IMR-90 (cell line): ENCODE measurements around the gene TTLL4. TPM values are rescaled to one million over a fixed set of nuclear protein-coding genes. Genes with fewer than 3 reads are reported as not detected.
A peak's percentile ranks its signal among the peaks of the same experiment; 100 is the strongest.

Source experiments
- ATAC-seq: fragments of 200-7000 bp; cut with Tn5 transposase; 2 replicates; pipeline ENCODE4 v1.9.1; 2020; ENCODE audit warnings: low read depth, mild to moderate bottlenecking, moderate library complexity
- BruUV-seq: library from RNA; stranded (reverse); fragments of 400-500 nt; replicated peaks from 2 replicates; lab custom pipeline; 2021; lab: Mats Ljungman, UMichigan
- CTCF ChIA-PET: fragments of 300-600 bp; formaldehyde crosslinking; extraction: SDS; loops from one replicate; lab custom pipeline; 2021; ENCODE audit warnings: antibody characterized with exemption; lab: Yijun Ruan, JAX
- POLR2A ChIA-PET: fragments of 300-600 bp; sonication (Branson Sonifier 250); formaldehyde crosslinking; loops from one replicate; lab custom pipeline; 2022; ENCODE audit warnings: antibody characterized with exemption; ENCODE audit not compliant: unreplicated experiment; lab: Charles Lee
- DNase-seq: peaks from one replicate; pipeline ENCODE4 v3.0.0; 2013
- H2AFZ ChIP-seq: replicated peaks from 2 replicates; pipeline ENCODE3; 2013; ENCODE audit warnings: low read length, mild to moderate bottlenecking; ENCODE audit not compliant: poor library complexity
- H2AK5ac ChIP-seq: 2 replicates; pipeline ENCODE4 v1.6.1; 2013; ENCODE audit warnings: low read depth, low read length, inconsistent platforms
- H2AK9ac ChIP-seq: replicated peaks from 2 replicates; pipeline ENCODE3; 2013; ENCODE audit warnings: mild to moderate bottlenecking, low read depth, low read length, moderate library complexity; ENCODE audit not compliant: poor library complexity
- H2BK120ac ChIP-seq: 2 replicates; pipeline ENCODE4 v1.6.1; 2013; ENCODE audit warnings: low read depth, low read length, inconsistent platforms
- H2BK15ac ChIP-seq: 3 replicates; pipeline ENCODE4 v1.6.1; 2013; ENCODE audit warnings: low read depth, low read length, inconsistent platforms
- H2BK20ac ChIP-seq: 2 replicates; pipeline ENCODE4 v1.6.1; 2013; ENCODE audit warnings: low read depth, mild to moderate bottlenecking, inconsistent platforms, low read length, moderate library complexity
- H2BK5ac ChIP-seq: 2 replicates; pipeline ENCODE4 v1.6.1; 2013; ENCODE audit warnings: mild to moderate bottlenecking, low read depth, low read length, inconsistent platforms; ENCODE audit not compliant: poor library complexity, severe bottlenecking
- H3K14ac ChIP-seq: replicated peaks from 2 replicates; pipeline ENCODE4 v1.6.1; 2013; ENCODE audit warnings: low read depth, low read length, inconsistent platforms
- H3K18ac ChIP-seq: 2 replicates; pipeline ENCODE4 v1.6.1; 2013; ENCODE audit warnings: low read depth, low read length, control low read depth
- H3K23ac ChIP-seq: 2 replicates; pipeline ENCODE4 v1.6.1; 2013; ENCODE audit warnings: low read depth, low read length, inconsistent platforms
- H3K27ac ChIP-seq: 2 replicates; pipeline ENCODE4 v1.5.1; 2013; ENCODE audit warnings: mild to moderate bottlenecking, control low read depth, low read length; ENCODE audit not compliant: insufficient read depth
- H3K27me3 ChIP-seq: 2 replicates; pipeline ENCODE4 v1.6.1; 2013; ENCODE audit warnings: low read length; ENCODE audit not compliant: control insufficient read depth, insufficient read depth
- H3K36me3 ChIP-seq: 2 replicates; pipeline ENCODE4 v1.6.1; 2013; ENCODE audit warnings: low read length, mixed read lengths; ENCODE audit not compliant: control insufficient read depth, insufficient read depth
- H3K4ac ChIP-seq: 2 replicates; pipeline ENCODE4 v1.6.1; 2013; ENCODE audit warnings: low read depth, low read length, inconsistent platforms
- H3K4me1 ChIP-seq: 2 replicates; pipeline ENCODE4 v1.6.1; 2013; ENCODE audit warnings: low read length, mixed read lengths; ENCODE audit not compliant: control insufficient read depth, insufficient read depth
- H3K4me2 ChIP-seq: 2 replicates; pipeline ENCODE4 v1.6.1; 2013; ENCODE audit warnings: low read depth, mild to moderate bottlenecking, control low read depth, low read length, moderate library complexity
- H3K4me3 ChIP-seq: 2 replicates; pipeline ENCODE4 v1.5.1; 2013; ENCODE audit warnings: low read depth, mild to moderate bottlenecking, control low read depth, low read length, moderate library complexity; ENCODE audit not compliant: insufficient read depth
- H3K56ac ChIP-seq: 2 replicates; pipeline ENCODE4 v1.6.1; 2013; ENCODE audit warnings: low read length, inconsistent platforms; ENCODE audit not compliant: insufficient read depth; ENCODE audit errors: extremely low read depth
- H3K79me1 ChIP-seq, 2 experiments: 2 replicates each; pipeline ENCODE4 v1.6.1; 2013; ENCODE audit warnings: low read length in 2 of 2, inconsistent platforms in 1 of 2, low read depth in 1 of 2
- H3K9ac ChIP-seq: 2 replicates; pipeline ENCODE4 v1.6.1; 2013; ENCODE audit warnings: low read depth, low read length, control low read depth
- H3K9me1 ChIP-seq: 2 replicates; pipeline ENCODE4 v1.6.1; 2013; ENCODE audit warnings: low read length, inconsistent platforms; ENCODE audit not compliant: insufficient read depth
- H3K9me3 ChIP-seq: 2 replicates; pipeline ENCODE4 v1.6.1; 2013; ENCODE audit warnings: low read length; ENCODE audit not compliant: control insufficient read depth, insufficient read depth
- H4K20me1 ChIP-seq: 2 replicates; pipeline ENCODE4 v1.6.1; 2013; ENCODE audit warnings: low read length, inconsistent platforms; ENCODE audit not compliant: insufficient read depth
- H4K5ac ChIP-seq: 2 replicates; pipeline ENCODE4 v1.6.1; 2013; ENCODE audit warnings: mild to moderate bottlenecking, low read depth, low read length, control low read depth
- H4K8ac ChIP-seq, 2 experiments: 2 replicates each; pipeline ENCODE4 v1.6.1; 2013; ENCODE audit warnings: low read depth in 2 of 2, low read length in 2 of 2, control low read depth in 1 of 2, inconsistent platforms in 1 of 2
- H4K91ac ChIP-seq: 2 replicates; pipeline ENCODE4 v1.6.1; 2013; ENCODE audit warnings: low read depth, low read length, inconsistent platforms; ENCODE audit not compliant: insufficient read depth
- MAZ ChIP-seq: IDR thresholded peaks from 2 replicates; pipeline ENCODE4 v1.6.1; 2012; ENCODE audit warnings: low read depth, mild to moderate bottlenecking, low read length, improper control_type of control experiment, moderate library complexity, borderline replicate concordance
- RFX5 ChIP-seq: IDR thresholded peaks from 2 replicates; pipeline ENCODE4 v1.8.0; 2012; ENCODE audit warnings: low read depth, mild to moderate bottlenecking, low read length, moderate library complexity
- WGBS, 2 experiments: methylation state at CpG; one replicate each; pipeline versions ENCODE4 v1.1.5 to v1.1.7; 2013; ENCODE audit warnings: missing lambda C conversion rate in 2 of 2; ENCODE audit not compliant: insufficient read length in 1 of 2; ENCODE audit errors: extremely low coverage in 2 of 2; 5-methylcytosine and 5-hydroxymethylcytosine counted together
- dilution Hi-C: fragments of 300-500 bp; cut with HindIII; formaldehyde crosslinking; loops from one replicate; pipeline ENCODE4 v1.14.3; 2018; ENCODE audit warnings: low sequenced_read_pairs; ENCODE audit not compliant: unreplicated experiment
- in situ Hi-C: fragments of 300-500 bp; cut with MboI; formaldehyde crosslinking; loops from 3 replicates; pipeline ENCODE4 v1.14.3; 2019; ENCODE audit warnings: low sequenced_read_pairs, inconsistent platforms, mixed read lengths
- intact Hi-C: fragments of 100-400 bp; cut with micrococcal nuclease; formaldehyde crosslinking; loops from 2 replicates; pipeline ENCODE4 v1.10.0; 2022
- polyA plus RNA-seq, 3 experiments: library from polyadenylated mRNA; depleted of rRNA; stranded (reverse); fragments of >200 nt; gene quantifications; 2 replicates each; pipeline ENCODE4 v1.2.3, GENCODE V29; 2012; ENCODE audit warnings: low replicate concordance in 1 of 3
- total RNA-seq: library from RNA; depleted of rRNA; stranded (reverse); fragments of >200 nt; gene quantifications from 2 replicates; pipeline ENCODE4 v1.2.3, GENCODE V29; 2012

TTLL4 gene
- total and polyA plus RNA-seq, 2 of the 4 experiments (the other 2 are of a cell fraction): 9.0 to 22.9 TPM

DNA sequence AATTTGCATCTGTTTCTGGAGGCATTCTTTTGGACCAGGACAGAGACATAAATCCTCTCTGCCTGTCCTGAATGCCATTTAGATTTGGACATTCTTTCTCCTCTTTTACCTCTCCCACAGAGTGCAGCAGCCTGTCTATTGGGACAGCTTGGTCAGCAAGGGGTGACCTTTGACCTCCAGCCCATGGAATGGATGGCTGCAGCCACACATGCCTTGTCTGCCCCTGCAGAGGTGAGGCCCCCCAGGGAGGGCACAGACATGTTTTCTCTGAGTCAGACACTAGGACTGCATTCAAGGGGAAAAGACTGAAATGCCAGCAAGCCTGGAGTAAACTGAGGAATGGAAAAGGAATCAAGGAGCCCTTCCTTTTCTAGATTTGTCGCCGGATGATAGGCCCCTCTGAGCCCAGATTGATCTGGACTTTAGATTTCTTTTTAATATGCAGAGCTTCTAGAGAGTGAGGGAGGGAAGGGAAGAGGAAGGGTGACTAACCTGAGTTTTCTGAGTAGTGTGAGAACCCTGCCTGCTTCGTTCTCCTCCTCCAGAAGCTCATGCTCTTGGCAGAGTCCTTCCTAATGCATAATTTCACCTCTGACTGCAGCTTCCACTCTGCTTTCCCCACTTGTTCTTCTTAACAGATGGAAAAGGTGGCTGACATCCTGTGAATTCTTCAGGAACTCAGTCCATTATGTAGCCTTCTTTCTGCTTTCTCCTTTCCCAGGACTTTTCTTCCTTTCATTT is 16.1 kb upstream of the TTLL4 start:
- no peak overlapping the region for H4K8ac ChIP-seq
- no peak overlapping the region for H3K4me3 ChIP-seq
- no peak overlapping the region for H3K14ac ChIP-seq
- H2BK15ac ChIP-seq: no peak overlapping the region
- no CpG with 5 or more reads among the region's 3 CpGs for WGBS, 2 experiments
- in situ Hi-C loops: no loop called here
- H2AK5ac ChIP-seq: no peak overlapping the region
- H3K27ac ChIP-seq: no peak overlapping the region
- H2BK120ac ChIP-seq: no peak overlapping the region
- H3K9ac ChIP-seq: no peak overlapping the region
- H3K23ac ChIP-seq: no peak overlapping the region
- dilution Hi-C loops: no loop called here
- no peak overlapping the region for H4K91ac ChIP-seq
- H3K18ac ChIP-seq: no peak overlapping the region
- ATAC-seq (peak; percentile 70), DNase-seq (peak; percentile 61)
- no peak overlapping the region for H3K4ac ChIP-seq
- H3K56ac ChIP-seq: no peak overlapping the region
- intact Hi-C loops: no loop called here
- H3K4me1 ChIP-seq: peaks cover 3% of the 10 kb centered on the region; the same call in 1 of the 2 replicates
- peaks cover 4% of the 10 kb centered on the region; the same call in 1 of the 2 replicates for H3K9me1 ChIP-seq
- CTCF ChIA-PET: interaction anchor here (1.7 kb wide), 1 partner anchor 16 kb away, joined by 4 read pairs; the partner anchor contains the start of gene TTLL4
- no peaks in the 10 kb centered on the region for H3K27me3 ChIP-seq
- no peak overlapping the region for H2AFZ ChIP-seq
- peaks cover 52% of the 10 kb centered on the region for H3K36me3 ChIP-seq
- H3K4me2 ChIP-seq: no peak overlapping the region
- H2AK9ac ChIP-seq: no peak overlapping the region
- H2BK20ac ChIP-seq: no peak overlapping the region
- POLR2A ChIA-PET: no interaction called here
- TF ChIP-seq RFX5: no peak
- no peak for TF ChIP-seq MAZ
- H3K9me3 ChIP-seq: no peaks in the 10 kb centered on the region
- no peak overlapping the region for H2BK5ac ChIP-seq
- no peak overlapping the region for H4K5ac ChIP-seq
- BruUV-seq: no TSS peak
- no peaks in the 10 kb centered on the region for H3K79me1 ChIP-seq
- H4K20me1 ChIP-seq: no peaks in the 10 kb centered on the region
